GM19438 (cell line): ENCODE data around the gene EIF4G1.
A peak's percentile ranks its signal among the peaks of the same experiment; 100 is the strongest.

Experiments
- ATAC-seq: cut with Tn5 transposase; IDR thresholded peaks from one replicate; pipeline ENCODE4 v1.9.1; 2021; ENCODE audit warnings: low read depth; ENCODE audit not compliant: unreplicated experiment

EIF4G1 gene

GRCh38 chr3:184300378-184300720 is 14.1 kb upstream of the EIF4G1 start:
- ATAC-seq = no peak

- no peak for ATAC-seq
Measured at GRCh38 chr3:184305577-184305976, 8.8 kb upstream of the EIF4G1 start.

GRCh38 chr3:184306341-184306972 is 7.9 kb upstream of the EIF4G1 start:
- no peak for ATAC-seq

GRCh38 chr3:184307915-184308314 is 6.5 kb upstream of the EIF4G1 start:
- ATAC-seq = no peak

GRCh38 chr3:184308744-184309143 is 5.7 kb upstream of the EIF4G1 start:
- ATAC-seq = no peak

GRCh38 chr3:184311633-184312032 is 2.8 kb upstream of the EIF4G1 start:
- ATAC-seq = no peak

- ATAC-seq = peak; percentile 49
Measured at GRCh38 chr3:184314700-184315542, 515 bp downstream of the EIF4G1 start.

GRCh38 chr3:184315543-184315867 is 1.1 kb downstream of the EIF4G1 start:
- peak; percentile 15 for ATAC-seq

GRCh38 chr3:184315871-184316661 is 1.7 kb downstream of the EIF4G1 start:
- ATAC-seq = no peak

- no peak for ATAC-seq
Measured at GRCh38 chr3:184316792-184317191, 2.4 kb downstream of the EIF4G1 start.

- ATAC-seq = no peak
Measured at GRCh38 chr3:184317201-184317600, 2.8 kb downstream of the EIF4G1 start.

GRCh38 chr3:184320104-184320445 is 5.7 kb downstream of the EIF4G1 start:
- no peak for ATAC-seq

GRCh38 chr3:184321666-184322065 is 7.3 kb downstream of the EIF4G1 start:
- no peak for ATAC-seq

- ATAC-seq = no peak
Measured at GRCh38 chr3:184322731-184323487, 8.5 kb downstream of the EIF4G1 start.

- no peak for ATAC-seq
Measured at GRCh38 chr3:184323696-184324095, 9.3 kb downstream of the EIF4G1 start.

- ATAC-seq = no peak
Measured at GRCh38 chr3:184325269-184325668, 10.9 kb downstream of the EIF4G1 start.

- ATAC-seq = no peak
Measured at GRCh38 chr3:184325715-184326369, 11.4 kb downstream of the EIF4G1 start.

GRCh38 chr3:184327171-184327570 is 12.8 kb downstream of the EIF4G1 start:
- ATAC-seq = no peak

- no peak for ATAC-seq
Measured at GRCh38 chr3:184328516-184328915, 14.1 kb downstream of the EIF4G1 start.

GRCh38 chr3:184332370-184333090 is 18.1 kb downstream of the EIF4G1 start:
- no peak for ATAC-seq
